A673 (cell line): ENCODE measurements around the gene TPST1. TPM values are rescaled to one million over a fixed set of nuclear protein-coding genes. Genes with fewer than 3 reads are reported as not detected.

Experiments used
- BruUV-seq: library from RNA; stranded (reverse); fragments of 400-500 nt; replicated peaks from 2 replicates; lab custom pipeline; 2021; lab: Mats Ljungman, UMichigan
- CTCF ChIA-PET: fragments of 300-600 bp; sonication (Branson Sonifier 250); formaldehyde crosslinking; loops from one replicate; lab custom pipeline; 2022; ENCODE audit warnings: antibody characterized with exemption; lab: Charles Lee
- POLR2A ChIA-PET: fragments of 300-600 bp; sonication (Branson Sonifier 250); formaldehyde crosslinking; loops from one replicate; lab custom pipeline; 2022; ENCODE audit warnings: antibody characterized with exemption; ENCODE audit not compliant: low non-redundant PET; lab: Charles Lee
- DNase-seq: peaks from one replicate; pipeline ENCODE4 v3.0.0-alpha.2; 2015; ENCODE audit warnings: low spot score
- H3K27ac ChIP-seq: fragments of 200-600 bp; sonication (generic); 2 replicates; pipeline ENCODE4 v1.5.1; 2016; ENCODE audit warnings: mixed run types, low read depth, mild to moderate bottlenecking, mixed read lengths, antibody characterized with exemption, low read length; ENCODE audit not compliant: poor library complexity, severe bottlenecking
- H3K27me3 ChIP-seq: fragments of 200-600 bp; sonication (generic); replicated peaks from 2 replicates; pipeline ENCODE4 v1.6.1; 2017; ENCODE audit warnings: mixed run types, low read depth, mild to moderate bottlenecking, mixed read lengths, antibody characterized with exemption, low read length; ENCODE audit not compliant: insufficient read depth, poor library complexity
- H3K36me3 ChIP-seq: fragments of 200-600 bp; sonication (generic); 2 replicates; pipeline ENCODE4 v1.6.1; 2016; ENCODE audit warnings: mixed run types, mild to moderate bottlenecking, mixed read lengths, antibody characterized with exemption, low read length; ENCODE audit not compliant: insufficient read depth, poor library complexity, severe bottlenecking
- H3K4me1 ChIP-seq: fragments of 200-600 bp; sonication (generic); 2 replicates; pipeline ENCODE4 v1.6.1; 2017; ENCODE audit warnings: mixed run types, mild to moderate bottlenecking, mixed read lengths, antibody characterized with exemption, low read length; ENCODE audit not compliant: insufficient read depth, poor library complexity, severe bottlenecking
- H3K4me3 ChIP-seq: fragments of 200-600 bp; sonication (generic); 2 replicates; pipeline ENCODE4 v1.5.1; 2016; ENCODE audit warnings: low read depth, mixed run types, mild to moderate bottlenecking, mixed read lengths, low read length; ENCODE audit not compliant: poor library complexity, severe bottlenecking
- H3K9me3 ChIP-seq: fragments of 200-600 bp; sonication (generic); 2 replicates; pipeline ENCODE4 v1.6.1; 2016; ENCODE audit warnings: mixed run types, low read depth, mild to moderate bottlenecking, mixed read lengths, antibody characterized with exemption, low read length; ENCODE audit not compliant: poor library complexity, severe bottlenecking
- EZH2 ChIP-seq: fragments of 200-600 bp; sonication (generic); IDR thresholded peaks from 2 replicates; pipeline ENCODE4 v1.6.1; 2017; ENCODE audit warnings: borderline replicate concordance, low read depth, mild to moderate bottlenecking, mixed read lengths, antibody characterized with exemption, low read length; ENCODE audit not compliant: poor library complexity, severe bottlenecking
- intact Hi-C: fragments of 100-400 bp; cut with micrococcal nuclease; formaldehyde crosslinking; loops from one replicate; pipeline ENCODE4 v1.10.0; 2022; ENCODE audit not compliant: unreplicated experiment
- total RNA-seq: library from RNA; stranded (reverse); gene quantifications from 2 replicates; pipeline ENCODE4 v1.2.3, GENCODE V29; 2021
- TF ChIP-seq, protein P1 (sequence below): fragments of 300-800, 200-600 bp; sonication (generic); conservative IDR thresholded peaks from 2 replicates; pipeline ENCODE4 v1.5.1; 2017; ENCODE audit warnings: low read depth, mild to moderate bottlenecking, antibody characterized with exemption, low read length, moderate library complexity, mixed read lengths

The TPST1 gene
- total RNA-seq, 1 experiment from 2014 or later = 8.0 TPM

- TF ChIP-seq, protein P1, sequence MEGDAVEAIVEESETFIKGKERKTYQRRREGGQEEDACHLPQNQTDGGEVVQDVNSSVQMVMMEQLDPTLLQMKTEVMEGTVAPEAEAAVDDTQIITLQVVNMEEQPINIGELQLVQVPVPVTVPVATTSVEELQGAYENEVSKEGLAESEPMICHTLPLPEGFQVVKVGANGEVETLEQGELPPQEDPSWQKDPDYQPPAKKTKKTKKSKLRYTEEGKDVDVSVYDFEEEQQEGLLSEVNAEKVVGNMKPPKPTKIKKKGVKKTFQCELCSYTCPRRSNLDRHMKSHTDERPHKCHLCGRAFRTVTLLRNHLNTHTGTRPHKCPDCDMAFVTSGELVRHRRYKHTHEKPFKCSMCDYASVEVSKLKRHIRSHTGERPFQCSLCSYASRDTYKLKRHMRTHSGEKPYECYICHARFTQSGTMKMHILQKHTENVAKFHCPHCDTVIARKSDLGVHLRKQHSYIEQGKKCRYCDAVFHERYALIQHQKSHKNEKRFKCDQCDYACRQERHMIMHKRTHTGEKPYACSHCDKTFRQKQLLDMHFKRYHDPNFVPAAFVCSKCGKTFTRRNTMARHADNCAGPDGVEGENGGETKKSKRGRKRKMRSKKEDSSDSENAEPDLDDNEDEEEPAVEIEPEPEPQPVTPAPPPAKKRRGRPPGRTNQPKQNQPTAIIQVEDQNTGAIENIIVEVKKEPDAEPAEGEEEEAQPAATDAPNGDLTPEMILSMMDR = no peak
- TF ChIP-seq EZH2 = no peak
Observed at GRCh38 chr7:66205741-66206090, 582 bp downstream of the TPST1 start.

GRCh38 chr7:66206119-66206933 is 1.2 kb downstream of the TPST1 start:
- Histone ChIP-seq H3K27ac (no peak overlapping the region), H3K27me3 (no peaks in the 10 kb centered on the region), H3K36me3 (no peaks in the 10 kb centered on the region), H3K9me3 (no peaks in the 10 kb centered on the region), H3K4me1 (peaks cover 4% of the 10 kb centered on the region), H3K4me3 (peak overlapping the region; percentile 98)
- TF ChIP-seq EZH2 = no peak
- TF ChIP-seq, protein P1 = no peak
- TSS peak; percentile 54 for BruUV-seq
- intact Hi-C loops = no loop called here
- ChIA-PET CTCF (interaction anchor here (0.7 kb wide), 1 partner anchor 145 kb away, joined by 3 read pairs; no protein-coding TSS in a partner anchor), POLR2A (interaction anchor here (1.0 to 1.1 kb wide), 2 partner anchors 13 kb away, joined by 4 to 12 read pairs; no protein-coding TSS in a partner anchor)
- no peak for DNase-seq

More at GRCh38 chr7:66205741-66206090, 582 bp downstream of the TPST1 start:
- Histone ChIP-seq H3K4me3 (peak overlapping the region; percentile 98), H3K27ac (peak overlapping the region; percentile 75), H3K27me3 (no peaks in the 10 kb centered on the region), H3K36me3 (no peaks in the 10 kb centered on the region), H3K4me1 (peaks cover 4% of the 10 kb centered on the region), H3K9me3 (no peaks in the 10 kb centered on the region)
- no peak for DNase-seq
- no TSS peak for BruUV-seq
- intact Hi-C loops = no loop called here
- ChIA-PET CTCF (interaction anchor here (0.7 kb wide), 1 partner anchor 144 kb away, joined by 3 read pairs; no protein-coding TSS in a partner anchor), POLR2A (interaction anchor here (1.0 kb wide), 1 partner anchor 14 kb away, joined by 12 read pairs; no protein-coding TSS in a partner anchor)

DNA sequence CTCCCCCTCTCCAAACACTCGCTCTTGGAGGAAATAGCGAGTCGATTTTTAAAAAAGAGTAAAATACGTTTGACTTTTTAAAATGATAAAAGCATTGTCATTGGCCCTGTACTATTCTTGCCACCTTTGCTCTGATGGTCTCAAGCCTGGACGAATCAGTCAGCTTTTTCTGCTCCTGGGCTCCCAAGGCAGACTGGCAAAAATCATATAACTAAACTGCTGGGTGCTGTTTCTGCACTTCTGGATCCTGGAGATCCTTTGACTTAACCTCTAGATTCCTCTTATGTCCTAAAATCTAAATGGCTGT is 1.8 kb downstream of the TPST1 start:
- Histone ChIP-seq H3K36me3 (no peaks in the 10 kb centered on the region), H3K9me3 (no peaks in the 10 kb centered on the region), H3K4me3 (no peak overlapping the region), H3K4me1 (peaks cover 4% of the 10 kb centered on the region), H3K27ac (no peak overlapping the region), H3K27me3 (no peaks in the 10 kb centered on the region)
- ChIA-PET POLR2A (interaction anchor here (1.1 kb wide), 1 partner anchor 12 kb away, joined by 4 read pairs; no protein-coding TSS in a partner anchor), CTCF (no interaction called here)
- no peak for DNase-seq
- intact Hi-C loops = no loop called here
- BruUV-seq = no TSS peak
- TF ChIP-seq EZH2 = no peak
- TF ChIP-seq, protein P1 = no peak
